Measurements from ENCODE around the gene ENTR1.

DNA sequence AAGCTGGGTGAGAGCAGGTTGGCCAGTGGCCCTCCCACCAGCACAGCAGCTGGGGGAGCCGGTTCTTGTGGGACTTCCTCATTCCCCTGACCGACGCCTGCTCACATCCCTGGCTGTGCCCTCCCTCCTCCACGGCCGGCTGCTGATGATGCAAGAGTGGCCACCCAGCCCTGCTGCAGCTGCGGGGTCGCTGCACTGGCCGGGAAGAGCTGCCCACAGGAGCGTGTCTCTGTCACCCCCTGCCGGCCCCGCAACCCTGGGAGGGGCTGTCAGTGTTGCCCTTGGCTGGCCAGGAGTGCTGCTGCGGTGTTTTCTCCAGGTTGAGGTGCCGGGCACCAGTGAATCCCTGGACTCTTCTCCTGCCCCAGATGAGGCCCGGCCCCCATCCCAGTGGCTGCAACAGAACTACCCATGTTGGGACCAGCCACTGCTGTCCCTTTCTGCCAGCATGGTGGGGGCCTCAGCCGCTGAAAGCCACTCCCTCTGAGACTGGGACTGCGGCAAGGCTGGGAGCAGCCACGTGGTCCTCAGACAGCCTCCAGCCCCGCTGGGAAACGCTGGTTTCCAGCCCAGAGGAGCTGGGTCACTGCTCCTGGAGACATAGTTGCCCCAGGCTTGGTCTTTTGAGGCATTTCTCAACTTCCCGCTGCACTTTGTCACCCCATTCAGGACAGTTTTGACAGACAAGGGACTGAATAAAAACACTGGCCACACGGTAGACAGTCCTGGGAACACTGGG lies 37.7 kb downstream of the ENTR1 start:
- peak in 1 of 6 experiments; percentile 4 for TF ChIP-seq CTCF (IDR thresholded peaks at IDR 0.05)
- TF ChIP-seq POLR2A (IDR thresholded peaks at IDR 0.05) = no peak
